NT2/D1 (cell line): ENCODE measurements around the gene TRIM13.

Experiments used
- SUZ12 ChIP-seq: IDR thresholded peaks from 2 replicates; pipeline ENCODE4 v1.6.1; 2011; ENCODE audit not compliant: insufficient read length, insufficient read depth; ENCODE audit errors: extremely low read depth
- ZNF274 ChIP-seq: IDR thresholded peaks from 2 replicates; pipeline ENCODE4 v1.6.1; 2011; ENCODE audit warnings: mild to moderate bottlenecking, low read depth, low read length

GRCh38 chr13:50033725-50034124 lies 36.9 kb downstream of the TRIM13 start:
- no peak for TF ChIP-seq SUZ12
- no peak for TF ChIP-seq ZNF274
